ENCODE measurements around the gene YAP1. TPM values are rescaled to one million over a fixed set of nuclear protein-coding genes. Genes with fewer than 3 reads are reported as not detected.

Gene YAP1
- total and polyA plus RNA-seq, 7 experiments from 2014 or later: 0.15 TPM; not detected in 6

- no peak for DNase-seq
- peaks cover 0 to 38% (median 5%) of the 10 kb centered on the region in 5 donors for H3K27me3 Mint-ChIP-seq
- H3K4me3 Mint-ChIP-seq: no peak overlapping the region
- H3K4me1 Mint-ChIP-seq: peaks cover 12 to 31% (median 27%) of the 10 kb centered on the region in 7 donors
- H3K27me3 ChIP-seq (ENCODE audit: control insufficient read depth in 2 of 2, insufficient read depth in 2 of 2, low read length in 2 of 2): no peaks in the 10 kb centered on the region
- H3K27ac ChIP-seq (ENCODE audit: low read depth, low read length): no peak overlapping the region
- peaks cover 10 to 17% of the 10 kb centered on the region in 2 donors for H3K4me1 ChIP-seq (ENCODE audit: control insufficient read depth in 2 of 2, insufficient read depth in 2 of 2, low read length in 2 of 2)
- no peaks in the 10 kb centered on the region for H3K9me3 ChIP-seq (ENCODE audit: control insufficient read depth in 2 of 3, low read length in 3 of 3)
- H3K4me3 ChIP-seq (ENCODE audit: low read length): no peak overlapping the region
- H3K36me3 Mint-ChIP-seq: no peaks in the 10 kb centered on the region
- ChIA-PET POLR2A (no interaction called here), CTCF (interaction anchor here (1.4 kb wide), 1 partner anchor 12 kb away, joined by 4 read pairs; no protein-coding TSS in a partner anchor)
- H3K27ac Mint-ChIP-seq: peak overlapping the region in 1 of 9 donors; percentile 3
- H3K36me3 ChIP-seq (ENCODE audit: control insufficient read depth in 2 of 3, insufficient read depth in 3 of 3, low read length in 3 of 3): no peaks in the 10 kb centered on the region
- no peak for ATAC-seq
- intact Hi-C loops (cut with micrococcal nuclease): loop anchor here in 1 of 2 donors (10.0 kb wide), 1 partner anchor 839 kb away; the partner anchor contains the start of gene DYNC2H1
- no peaks in the 10 kb centered on the region for H3K9me3 Mint-ChIP-seq
Measured at GRCh38 chr11:102266099-102266498, 155.9 kb downstream of the YAP1 start.

- H3K4me1 Mint-ChIP-seq: peaks cover 12 to 39% (median 32%) of the 10 kb centered on the region in 7 donors
- Histone ChIP-seq H3K4me1 (ENCODE audit: control insufficient read depth in 2 of 2, insufficient read depth in 2 of 2, low read length in 2 of 2) (peaks cover 10 to 17% of the 10 kb centered on the region in 2 donors), H3K36me3 (ENCODE audit: control insufficient read depth in 2 of 3, insufficient read depth in 3 of 3, low read length in 3 of 3) (no peaks in the 10 kb centered on the region), H3K9me3 (ENCODE audit: control insufficient read depth in 2 of 3, low read length in 3 of 3) (no peaks in the 10 kb centered on the region), H3K27ac (ENCODE audit: low read depth, low read length) (no peak overlapping the region), H3K27me3 (ENCODE audit: control insufficient read depth in 2 of 2, insufficient read depth in 2 of 2, low read length in 2 of 2) (no peaks in the 10 kb centered on the region), H3K4me3 (ENCODE audit: low read length) (no peak overlapping the region)
- H3K27ac Mint-ChIP-seq: peak overlapping the region in 6 of 9 donors; percentile 5 to 88 (median 34)
- no peaks in the 10 kb centered on the region for H3K36me3 Mint-ChIP-seq
- ChIA-PET CTCF (interaction anchor here (1.9 to 3.2 kb wide), 2 partner anchors 21 to 26 kb away, joined by 10 to 14 read pairs; no protein-coding TSS in a partner anchor), POLR2A (no interaction called here)
- H3K9me3 Mint-ChIP-seq: no peaks in the 10 kb centered on the region
- no peak for ATAC-seq
- H3K27me3 Mint-ChIP-seq: peaks cover 0 to 49% (median 6%) of the 10 kb centered on the region in 5 donors
- H3K4me3 Mint-ChIP-seq: peak overlapping the region; percentile 20 to 97 (median 74)
- intact Hi-C loops (cut with micrococcal nuclease): loop anchor here (1.0 to 10.0 kb wide), 7 partner anchors 13 to 837 kb away; partner anchors contain the start of genes BIRC2 (in 1 of the 2), BIRC3 (in 1 of the 2), CEP126 (in 1 of the 2) and DYNC2H1 (in 1 of the 2)
- DNase-seq: no peak
Measured at GRCh38 chr11:102267609-102268008, 157.4 kb downstream of the YAP1 start.

GRCh38 chr11:102268083-102268984 lies 158.1 kb downstream of the YAP1 start:
- H3K27me3 Mint-ChIP-seq: peaks cover 0 to 50% (median 6%) of the 10 kb centered on the region in 5 donors
- H3K4me3 ChIP-seq (ENCODE audit: low read length): peak overlapping the region; percentile 59
- H3K4me1 Mint-ChIP-seq: peaks cover 14 to 46% (median 37%) of the 10 kb centered on the region in 7 donors
- peaks cover 10 to 17% of the 10 kb centered on the region in 2 donors for H3K4me1 ChIP-seq (ENCODE audit: control insufficient read depth in 2 of 2, insufficient read depth in 2 of 2, low read length in 2 of 2)
- DNase-seq: peak; percentile 55 to 85 (median 80)
- H3K27ac Mint-ChIP-seq: peak overlapping the region in 8 of 9 donors; percentile 55 to 88 (median 80)
- H3K9me3 ChIP-seq (ENCODE audit: control insufficient read depth in 2 of 3, low read length in 3 of 3): no peaks in the 10 kb centered on the region
- H3K27ac ChIP-seq (ENCODE audit: low read depth, low read length): no peak overlapping the region
- CTCF ChIA-PET: interaction anchor here (0.7 to 3.2 kb wide), 9 partner anchors 12 to 403 kb away, joined by 3 to 14 read pairs (median 4); no protein-coding TSS in a partner anchor
- H3K9me3 Mint-ChIP-seq: no peaks in the 10 kb centered on the region
- intact Hi-C loops (cut with micrococcal nuclease): loop anchor here (1.0 to 10.0 kb wide), 7 partner anchors 12 to 836 kb away; partner anchors contain the start of genes BIRC2 (in 1 of the 2), BIRC3 (in 1 of the 2), CEP126 (in 1 of the 2) and DYNC2H1 (in 1 of the 2)
- POLR2A ChIA-PET: interaction anchor here (1.1 to 1.6 kb wide), 3 partner anchors 9 to 37 kb away, joined by 3 to 4 read pairs (median 3); no protein-coding TSS in a partner anchor
- H3K27me3 ChIP-seq (ENCODE audit: control insufficient read depth in 2 of 2, insufficient read depth in 2 of 2, low read length in 2 of 2): no peaks in the 10 kb centered on the region
- H3K4me3 Mint-ChIP-seq: peak overlapping the region; percentile 77 to 97 (median 82)
- no peaks in the 10 kb centered on the region for H3K36me3 Mint-ChIP-seq
- peak; percentile 99 for ATAC-seq
- no peaks in the 10 kb centered on the region for H3K36me3 ChIP-seq (ENCODE audit: control insufficient read depth in 2 of 3, insufficient read depth in 3 of 3, low read length in 3 of 3)

GRCh38 chr11:102268985-102269470 lies 158.8 kb downstream of the YAP1 start:
- peak overlapping the region; percentile 6 to 88 (median 75) for H3K27ac Mint-ChIP-seq
- DNase-seq (no peak), ATAC-seq (no peak)
- POLR2A ChIA-PET: interaction anchor here (1.1 to 1.6 kb wide), 4 partner anchors 9 to 73 kb away, joined by 3 to 4 read pairs (median 4); no protein-coding TSS in a partner anchor
- peak overlapping the region; percentile 77 to 97 (median 82) for H3K4me3 Mint-ChIP-seq
- peaks cover 10 to 17% of the 10 kb centered on the region in 2 donors for H3K4me1 ChIP-seq (ENCODE audit: control insufficient read depth in 2 of 2, insufficient read depth in 2 of 2, low read length in 2 of 2)
- CTCF ChIA-PET: interaction anchor here (0.7 to 3.2 kb wide), 11 partner anchors 8 to 403 kb away, joined by 3 to 14 read pairs (median 3); no protein-coding TSS in a partner anchor
- intact Hi-C loops (cut with micrococcal nuclease): loop anchor here (1.0 to 10.0 kb wide), 7 partner anchors 11 to 836 kb away; partner anchors contain the start of genes BIRC2 (in 1 of the 2), BIRC3 (in 1 of the 2), CEP126 (in 1 of the 2) and DYNC2H1 (in 1 of the 2)
- peaks cover 14 to 47% (median 38%) of the 10 kb centered on the region in 7 donors for H3K4me1 Mint-ChIP-seq
- peaks cover 0 to 45% (median 6%) of the 10 kb centered on the region in 5 donors for H3K27me3 Mint-ChIP-seq
- no peaks in the 10 kb centered on the region for H3K27me3 ChIP-seq (ENCODE audit: control insufficient read depth in 2 of 2, insufficient read depth in 2 of 2, low read length in 2 of 2)
- no peak overlapping the region for H3K27ac ChIP-seq (ENCODE audit: low read depth, low read length)
- no peaks in the 10 kb centered on the region for H3K36me3 ChIP-seq (ENCODE audit: control insufficient read depth in 2 of 3, insufficient read depth in 3 of 3, low read length in 3 of 3)
- H3K9me3 ChIP-seq (ENCODE audit: control insufficient read depth in 2 of 3, low read length in 3 of 3): no peaks in the 10 kb centered on the region
- no peaks in the 10 kb centered on the region for H3K9me3 Mint-ChIP-seq
- H3K36me3 Mint-ChIP-seq: no peaks in the 10 kb centered on the region
- peak overlapping the region; percentile 59 for H3K4me3 ChIP-seq (ENCODE audit: low read length)

- H3K4me3 ChIP-seq (ENCODE audit: low read length): no peak overlapping the region
- ChIA-PET POLR2A (interaction anchor here (0.9 to 1.5 kb wide), 2 partner anchors 24 to 72 kb away, joined by 3 to 4 read pairs; no protein-coding TSS in a partner anchor), CTCF (interaction anchor here (1.0 to 3.2 kb wide), 3 partner anchors 12 to 19 kb away, joined by 3 to 14 read pairs (median 7); no protein-coding TSS in a partner anchor)
- Mint-ChIP-seq H3K27me3 (peaks cover 0 to 45% (median 9%) of the 10 kb centered on the region in 5 donors), H3K27ac (peak overlapping the region in 1 of 9 donors; percentile 75), H3K9me3 (no peaks in the 10 kb centered on the region), H3K36me3 (no peaks in the 10 kb centered on the region), H3K4me1 (peaks cover 14 to 47% (median 38%) of the 10 kb centered on the region in 7 donors), H3K4me3 (peak overlapping the region in 7 of 10 donors; percentile 52 to 97 (median 81))
- H3K27me3 ChIP-seq (ENCODE audit: control insufficient read depth in 2 of 2, insufficient read depth in 2 of 2, low read length in 2 of 2): no peaks in the 10 kb centered on the region
- no peak for DNase-seq
- H3K9me3 ChIP-seq (ENCODE audit: control insufficient read depth in 2 of 3, low read length in 3 of 3): no peaks in the 10 kb centered on the region
- intact Hi-C loops (cut with micrococcal nuclease): loop anchor here in 1 of 2 donors (2.0 to 10.0 kb wide), 2 partner anchors 355 to 835 kb away; partner anchors contain the start of genes CEP126 and DYNC2H1
- H3K36me3 ChIP-seq (ENCODE audit: control insufficient read depth in 2 of 3, insufficient read depth in 3 of 3, low read length in 3 of 3): no peaks in the 10 kb centered on the region
- peaks cover 10 to 17% of the 10 kb centered on the region in 2 donors for H3K4me1 ChIP-seq (ENCODE audit: control insufficient read depth in 2 of 2, insufficient read depth in 2 of 2, low read length in 2 of 2)
- ATAC-seq: no peak
- no peak overlapping the region for H3K27ac ChIP-seq (ENCODE audit: low read depth, low read length)
Measured at GRCh38 chr11:102269927-102270326, 159.7 kb downstream of the YAP1 start.
